ENCODE measurements around the gene LPAR1. TPM values are rescaled to one million over a fixed set of nuclear protein-coding genes. Genes with fewer than 3 reads are reported as not detected.

Gene LPAR1
- total and polyA plus RNA-seq, 9 of the 15 experiments (the other 6 are each of a cell fraction or from before 2014, with no cell fraction given) = 0.13 TPM; not detected in 8

DNA sequence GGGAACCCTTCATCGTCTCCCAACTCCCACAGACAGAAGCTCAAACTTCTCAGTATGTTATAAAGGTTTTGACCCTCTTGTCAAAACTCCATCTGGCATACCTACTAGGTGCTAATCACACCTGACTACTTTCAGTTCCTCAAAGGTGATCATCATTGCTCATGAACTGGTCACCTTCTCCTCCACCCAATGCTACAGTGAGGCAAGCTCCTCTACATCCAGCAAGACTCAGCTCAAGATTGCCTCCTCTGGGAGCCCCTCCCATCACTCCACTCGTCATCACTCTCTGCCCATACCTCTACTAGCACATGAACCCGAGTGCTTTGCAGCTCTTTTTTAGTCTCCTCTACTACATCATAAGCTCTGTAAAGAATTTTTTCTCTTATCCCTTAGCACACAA, 102.4 kb downstream of the LPAR1 start:
- Histone ChIP-seq H3K36me3 (ENCODE audit: control insufficient read depth, insufficient read depth, low read length) (no peaks in the 10 kb centered on the region), H3K4me2 (ENCODE audit: insufficient read depth, low read length) (no peak overlapping the region), H3K9me3 (replicated peaks; ENCODE audit: control insufficient read depth, insufficient read depth, low read depth, low read length) (no peaks in the 10 kb centered on the region), H3K9ac (ENCODE audit: insufficient read depth in 1 of 2, low read depth in 2 of 2, low read length in 2 of 2) (no peak overlapping the region), H2AFZ (ENCODE audit: low read depth, low read length) (no peak overlapping the region), H3K27me3 (ENCODE audit: control insufficient read depth in 2 of 2, insufficient read depth in 2 of 2, low read length in 2 of 2) (no peaks in the 10 kb centered on the region), H3K4me3 (no peak overlapping the region), H3K79me2 (ENCODE audit: control insufficient read depth, insufficient read depth, low read length) (no peaks in the 10 kb centered on the region), H3K27ac (ENCODE audit: extremely low read depth, low read depth, low read length) (no peak overlapping the region), H3K4me1 (replicated peaks in 1 of 2; ENCODE audit: control insufficient read depth in 2 of 2, insufficient read depth in 2 of 2, low read length in 2 of 2) (no peaks in the 10 kb centered on the region), H4K20me1 (replicated peaks; ENCODE audit: control insufficient read depth, insufficient read depth, low read length) (no peaks in the 10 kb centered on the region), H3K9me1 (ENCODE audit: control insufficient read depth, insufficient read depth, low read length) (no peaks in the 10 kb centered on the region)
- intact Hi-C loops (cut with micrococcal nuclease) (no loop called here), in situ Hi-C loops (cut with MboI) (no loop called here)
- WGBS (ENCODE audit: insufficient coverage, low coverage, missing lambda C conversion rate) = 0% methylated on average over 3 of the region's 3 CpGs
- FAIRE-seq (no peak), ATAC-seq (no peak), DNase-seq (ENCODE audit: extremely low read depth in 1 of 4, low spot score in 3 of 4) (no peak)
- CTCF ChIA-PET (ENCODE audit: low intra/inter-chr PET ratio) = no interaction called here
- POLR2A ChIA-PET = no interaction called here
- no peak for TF ChIP-seq ETS2 (tag; IDR thresholded peaks at IDR 0.05; ENCODE audit: borderline replicate concordance, poor library complexity, severe bottlenecking)
- TF ChIP-seq MTF1 (CRISPR knock-in tag; IDR thresholded peaks at IDR 0.05; ENCODE audit: borderline replicate concordance) = no peak
- TF ChIP-seq ZNF589 (CRISPR knock-in tag; IDR thresholded peaks at IDR 0.05; ENCODE audit: low read depth) = no peak
- TF ChIP-seq POU5F1 (IDR thresholded peaks at IDR 0.05; ENCODE audit: borderline replicate concordance, low read depth, low read length, partially characterized antibody) = no peak
- no peak for TF ChIP-seq ZNF133 (CRISPR knock-in tag; IDR thresholded peaks at IDR 0.05)
- TF ChIP-seq CLOCK (CRISPR knock-in tag; IDR thresholded peaks at IDR 0.05; ENCODE audit: borderline replicate concordance) = no peak
- no peak for TF ChIP-seq FOXO4 (CRISPR knock-in tag; IDR thresholded peaks at IDR 0.05)
- TF ChIP-seq MAFK (IDR thresholded peaks at IDR 0.05; ENCODE audit: low read length) = no peak
- TF ChIP-seq ZKSCAN1 (IDR thresholded peaks at IDR 0.05; ENCODE audit: low read depth, low read length) = no peak
- TF ChIP-seq, protein P1, sequence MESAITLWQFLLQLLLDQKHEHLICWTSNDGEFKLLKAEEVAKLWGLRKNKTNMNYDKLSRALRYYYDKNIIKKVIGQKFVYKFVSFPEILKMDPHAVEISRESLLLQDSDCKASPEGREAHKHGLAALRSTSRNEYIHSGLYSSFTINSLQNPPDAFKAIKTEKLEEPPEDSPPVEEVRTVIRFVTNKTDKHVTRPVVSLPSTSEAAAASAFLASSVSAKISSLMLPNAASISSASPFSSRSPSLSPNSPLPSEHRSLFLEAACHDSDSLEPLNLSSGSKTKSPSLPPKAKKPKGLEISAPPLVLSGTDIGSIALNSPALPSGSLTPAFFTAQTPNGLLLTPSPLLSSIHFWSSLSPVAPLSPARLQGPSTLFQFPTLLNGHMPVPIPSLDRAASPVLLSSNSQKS (CRISPR knock-in tag; IDR thresholded peaks at IDR 0.05) = no peak
- TF ChIP-seq, protein P2, sequence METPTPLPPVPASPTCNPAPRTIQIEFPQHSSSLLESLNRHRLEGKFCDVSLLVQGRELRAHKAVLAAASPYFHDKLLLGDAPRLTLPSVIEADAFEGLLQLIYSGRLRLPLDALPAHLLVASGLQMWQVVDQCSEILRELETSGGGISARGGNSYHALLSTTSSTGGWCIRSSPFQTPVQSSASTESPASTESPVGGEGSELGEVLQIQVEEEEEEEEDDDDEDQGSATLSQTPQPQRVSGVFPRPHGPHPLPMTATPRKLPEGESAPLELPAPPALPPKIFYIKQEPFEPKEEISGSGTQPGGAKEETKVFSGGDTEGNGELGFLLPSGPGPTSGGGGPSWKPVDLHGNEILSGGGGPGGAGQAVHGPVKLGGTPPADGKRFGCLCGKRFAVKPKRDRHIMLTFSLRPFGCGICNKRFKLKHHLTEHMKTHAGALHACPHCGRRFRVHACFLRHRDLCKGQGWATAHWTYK (CRISPR knock-in tag; IDR thresholded peaks at IDR 0.05) = no peak
- no peak for TF ChIP-seq ELF1 (tag; IDR thresholded peaks at IDR 0.05)
- no peak for TF ChIP-seq TCFL5 (CRISPR knock-in tag; conservative IDR thresholded peaks at IDR 0.05)
- no peak for TF ChIP-seq XRCC3 (IDR thresholded peaks at IDR 0.05)
- BruUV-seq (replicated peaks) = no TSS peak

All from K562 (cell line).